ENCODE measurements around the gene BEX3. TPM values are rescaled to one million over a fixed set of nuclear protein-coding genes. Genes with fewer than 3 reads are reported as not detected.

The BEX3 gene
- total RNA-seq, 2 experiments from 2014 or later: not detected

GRCh38 chrX:103418811-103419340 is 42.5 kb downstream of the BEX3 start:
- no peaks in the 10 kb centered on the region for H4K20me1 ChIP-seq (ENCODE audit: insufficient read depth, low read length)
- TF ChIP-seq EZH2phosphoT487 (IDR thresholded peaks at IDR 0.05; ENCODE audit: borderline replicate concordance, low read depth, low read length): no peak
- H3K36me3 ChIP-seq (ENCODE audit: insufficient read depth, low read length): no peaks in the 10 kb centered on the region
- no TSS peak for BruUV-seq (replicated peaks)
- H3K79me2 ChIP-seq (ENCODE audit: insufficient read depth, low read depth, low read length): no peaks in the 10 kb centered on the region
- no peak overlapping the region for H3K27ac ChIP-seq (ENCODE audit: low read depth, low read length, poor library complexity, severe bottlenecking)
- ChIA-PET POLR2A (no interaction called here), CTCF (ENCODE audit: unreplicated experiment) (no interaction called here)
- no peak overlapping the region for H3K4me3 ChIP-seq (ENCODE audit: low read depth, low read length, poor library complexity, severe bottlenecking)
- H3K4me1 ChIP-seq (ENCODE audit: insufficient read depth, low read length, poor library complexity, severe bottlenecking): no peaks in the 10 kb centered on the region
- no peak for DNase-seq (ENCODE audit: low spot score)
- H3K9me3 ChIP-seq (ENCODE audit: low read length): no peaks in the 10 kb centered on the region
- H3K4me2 ChIP-seq (ENCODE audit: low read length): no peak overlapping the region
- no peak overlapping the region for H2AFZ ChIP-seq (ENCODE audit: low read length)
- no peaks in the 10 kb centered on the region for H3K9me2 ChIP-seq (ENCODE audit: insufficient read depth, low read length)
- intact Hi-C loops (cut with micrococcal nuclease; ENCODE audit: unreplicated experiment): no loop called here

- no peaks in the 10 kb centered on the region for H3K9me3 ChIP-seq (ENCODE audit: low read length)
- no peaks in the 10 kb centered on the region for H3K36me3 ChIP-seq (ENCODE audit: insufficient read depth, low read length)
- intact Hi-C loops (cut with micrococcal nuclease; ENCODE audit: unreplicated experiment): no loop called here
- H3K4me1 ChIP-seq (ENCODE audit: insufficient read depth, low read length, poor library complexity, severe bottlenecking): no peaks in the 10 kb centered on the region
- no peak for DNase-seq (ENCODE audit: low spot score)
- no peak for TF ChIP-seq EZH2phosphoT487 (IDR thresholded peaks at IDR 0.05; ENCODE audit: borderline replicate concordance, low read depth, low read length)
- no peak for TF ChIP-seq CTCF (conservative IDR thresholded peaks at IDR 0.05; ENCODE audit: low read length)
- H3K4me3 ChIP-seq (ENCODE audit: low read depth, low read length, poor library complexity, severe bottlenecking): no peak overlapping the region
- no TSS peak for BruUV-seq (replicated peaks)
- no peaks in the 10 kb centered on the region for H3K9me2 ChIP-seq (ENCODE audit: insufficient read depth, low read length)
- CTCF ChIA-PET (ENCODE audit: unreplicated experiment): no interaction called here
- no peak overlapping the region for H2AFZ ChIP-seq (ENCODE audit: low read length)
- POLR2A ChIA-PET: no interaction called here
- no peak overlapping the region for H3K4me2 ChIP-seq (ENCODE audit: low read length)
- H3K79me2 ChIP-seq (ENCODE audit: insufficient read depth, low read depth, low read length): no peaks in the 10 kb centered on the region
- H3K27ac ChIP-seq (ENCODE audit: low read depth, low read length, poor library complexity, severe bottlenecking): no peak overlapping the region
- no peaks in the 10 kb centered on the region for H4K20me1 ChIP-seq (ENCODE audit: insufficient read depth, low read length)
Measured at GRCh38 chrX:103423955-103424638, 47.8 kb downstream of the BEX3 start.

Small RNA genes within 50 kb of the gene (small RNA-seq; reads per million reads assigned to genes)
- gene Z92846.1: not detected

Other genes starting within 250 kb of the BEX3 start
- gene BEX4, start 161.4 kb upstream of the BEX3 start, total RNA-seq (2014; rRNA removed; shearing (Covaris generic)): not detected in 2 replicates
- gene BEX4, start 161.4 kb upstream of the BEX3 start, total RNA-seq (2022): not detected in 2 replicates
- gene TCEAL8, start 121.4 kb upstream of the BEX3 start, total RNA-seq (2014; rRNA removed; shearing (Covaris generic)): 26.8 and 33.9 TPM in 2 replicates
- 31.2 and 32.6 TPM in 2 replicates for gene TCEAL8, start 121.4 kb upstream of the BEX3 start, total RNA-seq (2022)
- not detected in 2 replicates for gene TCEAL5, start 99.8 kb upstream of the BEX3 start, total RNA-seq (2014; rRNA removed; shearing (Covaris generic))
- gene TCEAL5, start 99.8 kb upstream of the BEX3 start, total RNA-seq (2022): not detected in 2 replicates
- gene BEX2, start 65.5 kb upstream of the BEX3 start, total RNA-seq (2014; rRNA removed; shearing (Covaris generic)): 4.9 and 7.5 TPM in 2 replicates
- 4.4 and 5.7 TPM in 2 replicates for gene BEX2, start 65.5 kb upstream of the BEX3 start, total RNA-seq (2022)
- gene TCEAL7, start 46.3 kb upstream of the BEX3 start, total RNA-seq (2014; rRNA removed; shearing (Covaris generic)): not detected in 2 replicates
- not detected in 2 replicates for gene TCEAL7, start 46.3 kb upstream of the BEX3 start, total RNA-seq (2022)
- gene TCEAL9, start 20.0 kb upstream of the BEX3 start, total RNA-seq (2014; rRNA removed; shearing (Covaris generic)): 1.2 and 2.0 TPM in 2 replicates
- gene TCEAL9, start 20.0 kb upstream of the BEX3 start, total RNA-seq (2022): not detected in 2 replicates
- gene RAB40A, start 143.0 kb downstream of the BEX3 start, total RNA-seq (2014; rRNA removed; shearing (Covaris generic)): 0.10 and 0.50 TPM in 2 replicates
- gene RAB40A, start 143.0 kb downstream of the BEX3 start, total RNA-seq (2022): 0.38 and 0.66 TPM in 2 replicates
- 4.5 and 15.1 TPM in 2 replicates for gene TCEAL4, start 209.0 kb downstream of the BEX3 start, total RNA-seq (2014; rRNA removed; shearing (Covaris generic))
- gene TCEAL4, start 209.0 kb downstream of the BEX3 start, total RNA-seq (2022): 8.8 and 9.9 TPM in 2 replicates
- gene TCEAL3, start 231.4 kb downstream of the BEX3 start, total RNA-seq (2014; rRNA removed; shearing (Covaris generic)): 0.19 and 0.33 TPM in 2 replicates
- 4.0 and 5.5 TPM in 2 replicates for gene TCEAL3, start 231.4 kb downstream of the BEX3 start, total RNA-seq (2022)